Activated gamma-delta T cell (primary cell): ENCODE measurements around the gene MEGF10.
"Not testable (repeated sequence)": the region's sequence is repeated elsewhere in the genome, so short reads cannot be mapped to it uniquely, and the experiment has no call there.

Experiments used
- DNase-seq: peaks from one replicate; lab custom pipeline; 2025; lab: John Stamatoyannopoulos, UW
- total RNA-seq, 2 donors: gene quantifications; one replicate each; lab custom pipeline; 2026; lab: John Stamatoyannopoulos, UW

The MEGF10 gene
- 0 to 0.17 reads per million in 2 donors for total RNA-seq

DNA sequence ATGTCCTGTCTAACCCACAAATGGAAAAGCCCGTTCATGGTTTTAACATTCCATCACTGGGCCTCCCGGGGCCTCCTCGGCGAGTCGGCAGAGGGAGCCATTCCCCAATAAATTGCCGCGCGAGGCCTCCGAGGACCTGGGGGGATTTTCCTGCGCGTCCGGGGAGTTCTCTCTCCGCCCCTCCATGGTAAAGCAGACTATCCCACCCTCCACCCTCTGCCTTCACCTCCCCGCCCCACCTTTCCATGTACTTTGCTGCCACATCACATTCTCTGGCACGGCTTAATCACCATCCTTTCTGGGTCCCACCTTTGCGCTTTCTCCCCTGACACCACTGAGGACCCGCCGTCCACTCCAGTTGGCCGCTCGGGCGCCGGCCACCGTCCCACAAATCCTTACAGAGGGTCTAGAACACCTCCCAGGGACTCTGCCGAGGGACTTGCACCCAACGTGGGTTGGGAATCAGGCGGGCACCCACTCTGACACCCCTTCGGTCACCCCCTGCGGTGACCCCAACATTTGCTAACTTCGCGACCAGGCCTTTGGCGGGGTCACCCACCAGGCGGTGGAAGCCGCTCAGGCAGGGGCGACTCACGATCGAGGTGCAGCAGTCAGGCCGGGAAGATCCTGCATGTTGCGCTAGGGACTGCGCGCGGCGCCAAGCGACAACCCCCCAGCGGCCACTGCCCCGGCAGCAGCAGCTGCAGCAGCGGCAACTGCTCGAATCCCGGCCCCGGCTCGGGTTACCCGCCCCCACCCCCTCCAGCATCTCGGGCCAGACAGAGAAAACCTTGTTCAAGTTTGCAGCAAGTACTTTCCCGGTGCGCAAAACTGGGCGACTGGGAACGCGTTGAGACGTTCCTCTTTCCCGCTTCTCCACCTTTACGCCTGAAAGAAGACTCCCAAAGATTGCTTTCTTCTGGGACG lies at the start of gene MEGF10:
Gene MEGF10 (plus strand): TSS at position 778 of the 927 bp plus-strand sequence. CDS start 40,513 bp downstream, outside the sequence.
- DNase-seq = no peak

DNA sequence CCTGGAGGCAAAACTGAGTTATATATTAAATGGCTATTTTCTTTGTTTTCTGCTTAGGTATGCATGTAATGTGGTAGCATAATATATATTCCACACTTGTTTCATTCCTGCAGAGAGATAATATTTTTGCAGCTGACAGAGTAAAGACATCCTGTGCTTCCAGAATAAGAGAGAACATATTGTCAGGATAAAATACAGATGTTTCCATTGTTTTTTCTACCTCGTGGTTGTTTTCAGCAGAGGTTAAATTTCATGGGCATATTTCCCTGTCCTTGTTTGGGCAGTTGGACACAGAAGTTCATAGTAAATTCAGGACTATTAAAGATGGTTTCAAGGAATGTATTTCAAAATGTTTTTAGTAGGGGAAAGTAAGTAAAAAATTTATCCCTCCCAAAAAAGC lies 47.6 kb upstream of the MEGF10 start:
- no peak for DNase-seq

DNA sequence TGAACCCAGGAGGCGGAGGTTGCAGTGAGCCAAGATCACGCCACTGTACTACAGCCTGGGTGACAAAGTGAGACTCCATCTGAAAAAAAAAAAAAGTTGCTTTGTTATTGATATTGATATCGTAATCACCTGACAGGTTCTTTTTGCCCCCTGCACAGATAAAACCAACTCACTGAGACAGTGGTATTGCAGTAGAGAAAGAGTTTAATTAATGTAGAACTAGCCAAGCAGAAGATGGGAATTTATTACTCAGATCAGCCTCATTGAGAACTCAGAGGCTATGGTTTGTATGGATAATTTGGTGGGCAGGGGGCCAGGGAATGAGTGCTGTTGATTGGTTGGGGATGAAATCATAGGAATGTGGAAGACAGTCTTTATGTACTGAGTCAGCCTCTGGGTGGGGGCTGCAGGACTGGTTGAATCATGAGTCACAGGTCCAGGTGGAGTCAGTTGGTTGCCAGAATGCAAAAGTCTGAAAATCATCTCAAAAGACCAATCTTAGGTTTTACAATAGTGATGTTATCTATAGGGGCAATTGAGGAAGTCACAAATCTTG lies 35.8 kb upstream of the MEGF10 start:
- DNase-seq = no peak

DNA sequence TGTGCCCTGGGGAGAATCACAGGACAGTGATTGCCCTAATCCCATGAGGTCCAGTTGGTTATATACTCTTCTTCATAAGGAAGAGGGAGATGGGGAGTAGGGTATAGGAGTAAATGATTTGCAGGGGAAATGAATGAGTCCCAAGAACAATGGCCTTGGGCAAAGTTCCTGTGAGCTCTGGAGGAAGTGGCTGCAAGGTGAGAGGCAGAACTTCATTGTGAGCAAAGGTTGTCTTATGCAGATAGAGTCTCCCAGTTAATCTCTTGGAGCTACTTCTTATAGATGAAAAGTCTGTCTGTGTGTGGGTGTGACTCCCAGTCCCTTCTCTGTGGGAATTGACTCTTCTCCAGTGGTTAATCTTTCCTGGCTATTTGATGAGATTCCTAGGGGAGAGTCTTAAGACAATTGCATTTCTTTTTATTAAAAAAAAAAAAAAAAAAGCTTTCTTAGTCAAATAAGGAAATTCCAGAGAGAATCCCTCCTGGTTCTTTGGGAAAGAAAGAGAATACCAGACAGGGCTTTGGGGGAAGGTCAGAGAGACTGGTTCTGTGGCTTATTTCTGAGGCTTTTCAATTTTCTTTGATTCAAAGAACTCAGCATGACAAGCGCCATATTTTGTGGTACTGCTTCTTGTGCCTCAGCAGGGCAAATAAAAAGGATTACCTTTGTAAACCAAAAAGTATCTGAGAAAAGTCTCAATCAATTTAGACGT lies 33.6 kb upstream of the MEGF10 start:
- DNase-seq = no peak

DNA sequence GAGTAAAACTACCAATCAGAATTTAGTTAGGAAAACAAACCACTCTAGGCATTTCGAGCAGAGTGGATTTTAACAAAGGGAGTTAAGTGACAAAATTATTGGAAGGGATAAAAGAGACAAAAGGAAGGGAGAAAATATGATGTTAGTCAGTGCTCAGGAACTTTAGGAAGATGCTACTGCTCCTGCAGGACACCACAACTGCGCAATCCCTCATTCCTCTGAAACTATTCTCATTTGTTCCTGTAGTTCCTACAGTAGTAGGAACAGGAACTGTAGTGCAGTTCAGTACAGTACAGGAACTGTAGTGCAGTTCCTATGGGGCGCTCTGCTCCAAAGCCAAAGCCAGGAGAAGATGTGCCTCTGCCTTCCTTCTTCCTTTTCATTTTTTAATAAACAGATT lies 29.9 kb upstream of the MEGF10 start:
- no peak for DNase-seq

DNA sequence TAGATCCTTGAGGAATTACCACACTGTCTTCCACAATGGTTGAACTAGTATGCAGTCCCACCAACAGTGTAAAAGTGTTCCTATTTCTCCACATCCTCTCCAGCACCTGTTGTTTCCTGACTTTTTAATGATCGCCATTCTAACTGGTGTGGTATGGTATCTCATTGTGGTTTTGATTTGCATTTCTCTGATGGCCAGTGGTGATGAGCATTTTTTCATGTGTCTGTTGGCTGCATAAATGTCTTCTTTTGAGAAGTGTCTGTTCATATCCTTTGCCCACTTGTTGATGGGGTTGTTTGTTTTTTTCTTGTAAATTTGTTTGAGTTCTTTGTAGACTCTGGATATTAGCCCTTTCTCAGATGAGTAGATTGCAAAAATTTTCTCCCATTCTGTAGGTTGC lies 25.1 kb upstream of the MEGF10 start:
- DNase-seq = not testable (repeated sequence)

DNA sequence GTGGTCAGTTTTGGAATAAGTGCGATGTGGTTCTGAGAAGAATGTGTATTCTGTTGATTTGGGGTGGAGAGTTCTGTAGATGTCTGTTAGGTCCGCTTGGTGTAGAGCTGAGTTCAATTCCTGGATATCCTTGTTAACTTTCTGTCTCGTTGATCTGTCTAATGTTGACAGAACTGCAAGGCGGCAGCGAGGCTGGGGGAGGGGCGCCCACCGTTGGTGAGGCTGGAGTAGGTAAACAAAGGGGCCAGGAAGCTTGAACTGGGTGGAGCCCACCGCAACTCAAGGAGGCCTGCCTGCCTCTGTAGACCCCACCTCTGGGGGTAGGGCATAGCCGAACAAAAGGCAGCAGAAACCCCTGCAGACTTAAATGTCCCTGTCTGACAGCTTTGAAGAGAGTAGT lies 22.3 kb upstream of the MEGF10 start:
- not testable (repeated sequence) for DNase-seq

DNA sequence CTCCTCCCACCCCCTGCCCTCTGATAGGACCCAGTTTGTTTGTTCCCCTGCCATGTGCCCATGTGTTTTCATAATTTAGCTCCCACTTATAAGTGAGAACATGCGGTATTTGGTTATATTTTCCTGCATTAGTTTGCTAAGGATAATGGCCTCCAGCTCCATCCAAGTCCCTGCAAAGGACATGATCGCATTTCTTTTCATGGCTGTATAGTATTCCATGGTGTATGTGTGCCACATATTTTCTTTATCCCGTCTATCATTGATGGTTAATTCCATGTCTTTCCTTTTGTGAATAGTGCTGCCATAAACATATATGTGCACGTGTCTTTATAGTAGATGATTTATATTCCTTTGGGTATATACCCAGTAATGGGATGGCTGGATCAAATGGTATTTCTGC lies 19.9 kb upstream of the MEGF10 start:
- DNase-seq = not testable (repeated sequence)

DNA sequence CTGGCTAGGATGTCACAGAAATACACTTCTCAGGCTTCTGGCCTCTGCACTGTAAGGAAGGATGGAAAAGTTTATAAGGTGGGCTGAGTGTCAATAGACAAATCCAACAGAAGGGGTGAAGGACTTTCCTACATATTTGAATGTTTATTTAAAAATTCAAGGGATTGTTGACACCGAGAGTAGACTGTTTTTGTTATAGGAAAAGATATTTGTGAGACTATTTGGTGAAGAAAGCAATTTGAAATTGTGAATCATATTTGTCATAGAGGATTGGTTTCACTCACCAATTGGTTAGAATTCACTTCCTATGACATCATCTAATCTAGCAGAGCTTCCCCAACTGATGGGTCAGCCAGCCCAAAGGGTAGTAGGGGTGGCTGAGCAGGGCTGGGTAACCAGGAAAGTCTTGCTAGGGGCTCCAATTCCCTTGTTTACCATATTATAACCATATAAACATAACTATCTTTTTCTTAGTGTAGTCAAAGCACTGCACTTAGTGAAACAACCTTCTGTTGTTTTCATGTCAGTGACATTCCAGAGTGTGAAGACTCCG lies 14.9 kb upstream of the MEGF10 start:
- DNase-seq = no peak

DNA sequence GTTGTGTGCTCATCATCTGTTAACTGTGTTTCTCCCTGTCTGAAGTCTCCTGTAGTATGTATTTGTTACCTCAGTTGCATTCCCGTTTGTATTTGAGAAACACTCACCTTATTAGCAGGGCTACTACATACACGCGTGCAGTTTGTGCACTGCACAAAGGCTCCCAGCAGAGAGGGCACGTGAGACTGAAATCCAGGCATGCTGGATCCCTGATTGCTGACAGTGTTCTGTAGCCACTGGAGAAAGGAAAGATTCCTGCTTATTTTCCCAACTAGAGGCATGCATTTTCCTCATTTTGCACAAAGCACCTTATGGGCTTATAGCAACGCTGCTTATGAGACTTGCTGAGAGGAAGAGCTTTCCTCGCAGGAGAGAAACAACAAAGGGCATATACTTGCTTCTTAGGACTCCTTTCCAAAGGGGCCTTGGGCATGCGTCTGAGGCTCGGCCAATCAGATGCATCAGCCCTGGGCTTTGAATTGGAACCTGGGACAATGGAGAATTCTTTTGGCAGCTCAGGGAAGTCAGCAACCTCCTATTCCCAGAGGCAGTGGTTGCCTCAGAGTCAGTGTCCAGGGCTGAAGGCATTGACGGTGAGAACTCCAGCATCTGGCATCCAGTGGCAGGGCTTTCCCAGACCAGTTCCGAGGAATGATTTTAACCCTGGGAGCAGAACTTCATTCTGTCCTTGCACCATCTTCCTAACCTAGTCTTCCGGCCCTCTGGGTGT lies 9.9 kb upstream of the MEGF10 start:
- DNase-seq = no peak

DNA sequence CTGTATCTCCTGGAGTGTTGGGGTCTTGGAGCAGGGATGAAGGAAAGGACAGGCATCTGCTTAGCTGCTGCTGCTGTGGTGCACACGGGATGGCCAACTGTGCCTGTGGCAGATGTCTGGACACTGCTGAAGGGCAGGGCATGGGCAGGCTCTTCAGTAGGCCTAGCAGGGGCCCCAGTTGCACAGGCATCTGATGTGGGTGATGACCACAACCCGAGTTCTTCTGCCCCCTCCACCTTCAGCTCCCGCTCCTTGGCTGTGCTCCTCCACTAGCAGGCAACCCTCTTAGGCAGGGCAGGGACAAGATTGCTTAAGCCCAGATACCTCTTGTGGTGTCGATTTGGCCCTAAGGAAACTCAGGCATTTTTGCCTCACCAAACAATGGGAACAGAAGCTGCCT lies 9.0 kb upstream of the MEGF10 start:
- DNase-seq = no peak

DNA sequence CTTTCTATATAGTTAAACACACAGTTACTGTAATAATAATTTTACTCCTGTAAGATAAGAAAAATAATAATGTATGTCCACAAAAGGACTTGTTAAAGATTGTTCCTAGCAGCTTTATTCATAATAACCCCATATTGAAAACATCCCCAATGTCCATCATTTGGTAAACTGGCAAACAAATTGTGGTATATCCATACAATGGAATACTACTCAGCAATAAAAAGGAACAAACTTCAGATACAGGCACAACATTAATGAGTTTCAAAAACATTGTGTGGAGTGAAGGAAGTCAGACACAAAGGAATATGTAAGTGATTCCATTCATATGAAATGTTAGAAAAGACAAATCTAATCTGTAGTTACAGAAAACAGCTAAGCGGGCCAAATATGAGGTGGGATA lies 1.9 kb upstream of the MEGF10 start:
- DNase-seq = no peak

DNA sequence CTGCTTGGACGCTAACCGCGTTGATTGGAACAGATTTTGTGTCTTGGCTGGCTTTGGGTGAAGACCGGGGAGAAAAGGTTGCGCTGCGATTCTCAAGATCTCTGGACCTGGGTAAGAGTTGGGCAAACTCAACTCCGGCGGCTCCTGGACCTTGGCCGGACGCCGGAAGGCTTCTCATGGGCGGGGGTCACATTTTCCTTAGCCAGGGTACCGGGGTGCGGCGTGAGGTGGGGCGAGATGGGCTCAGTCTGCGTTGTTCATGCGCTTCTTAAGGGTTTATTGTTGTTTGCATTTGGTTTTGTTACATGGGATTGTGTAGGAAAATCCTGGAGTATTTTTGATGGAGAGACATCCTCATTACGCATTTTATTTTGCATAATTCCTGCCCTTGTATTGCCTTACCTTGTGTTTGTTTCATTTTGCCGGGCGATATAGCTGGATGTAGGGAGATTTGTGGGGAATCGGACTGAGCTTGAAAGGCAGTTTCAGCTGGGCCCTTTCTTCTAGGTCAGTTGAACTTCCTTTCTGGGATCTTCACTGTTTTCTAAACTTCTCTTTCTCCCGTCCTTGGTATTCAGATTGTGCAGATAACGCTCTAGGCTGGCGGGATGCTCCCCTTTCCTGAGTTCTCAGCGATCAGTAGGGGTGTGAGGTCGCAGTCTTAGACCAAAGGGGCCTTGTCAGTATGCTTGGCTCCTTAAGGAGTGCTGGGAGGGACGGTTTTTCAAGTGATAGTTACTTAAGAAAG lies 524 bp downstream of the MEGF10 start:
- no peak for DNase-seq

DNA sequence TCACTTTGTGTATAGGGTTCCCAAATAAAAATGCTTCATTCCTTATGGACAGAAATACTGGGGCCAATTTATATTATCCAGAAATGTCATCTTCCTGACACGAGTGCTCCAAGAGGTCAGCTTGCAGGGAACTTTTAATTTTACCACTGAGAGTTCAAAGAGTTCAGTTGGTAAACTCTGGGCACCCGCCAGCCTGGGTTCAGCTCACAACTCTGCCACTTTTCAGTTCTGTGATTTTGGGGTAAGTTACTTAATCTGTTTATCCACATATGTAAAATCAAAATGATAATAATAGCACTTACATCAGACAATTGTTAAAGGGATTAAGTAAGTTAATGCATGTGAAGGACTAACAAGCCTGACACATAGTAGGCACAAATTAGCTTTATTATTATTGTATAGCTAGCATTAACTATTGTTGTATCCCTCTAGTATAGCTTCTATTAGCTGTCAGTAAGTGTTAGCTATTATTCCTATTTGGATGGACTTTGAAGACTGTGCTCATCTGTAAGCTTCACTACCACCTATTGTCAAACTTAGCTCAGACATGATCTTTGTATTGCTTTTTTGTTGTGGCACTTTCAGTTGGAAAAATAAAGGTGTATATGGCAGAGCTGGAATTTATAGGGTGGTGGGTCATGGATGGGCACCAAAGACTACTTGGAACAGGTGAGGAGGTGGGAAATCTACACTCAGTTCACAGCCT lies 1.6 kb downstream of the MEGF10 start:
- no peak for DNase-seq

DNA sequence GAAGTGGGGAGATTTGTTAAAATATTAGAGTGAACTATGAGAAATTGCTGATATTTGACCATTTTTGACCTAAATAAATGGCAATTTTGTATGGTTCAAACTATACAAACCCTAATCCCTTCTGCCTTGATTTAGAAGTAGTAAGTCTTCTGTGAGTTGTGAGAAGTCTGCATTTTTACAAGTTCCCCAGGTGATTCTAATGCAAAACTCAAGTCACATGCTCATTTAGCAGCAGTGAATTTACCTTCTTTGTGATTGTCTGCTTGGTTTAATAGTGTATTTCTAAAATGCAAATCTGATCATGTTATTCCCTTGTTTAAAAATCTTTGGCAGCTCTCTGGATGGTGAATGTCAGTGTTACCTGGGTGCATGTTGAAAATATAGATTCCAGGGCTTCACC lies 2.8 kb downstream of the MEGF10 start:
- DNase-seq = no peak

DNA sequence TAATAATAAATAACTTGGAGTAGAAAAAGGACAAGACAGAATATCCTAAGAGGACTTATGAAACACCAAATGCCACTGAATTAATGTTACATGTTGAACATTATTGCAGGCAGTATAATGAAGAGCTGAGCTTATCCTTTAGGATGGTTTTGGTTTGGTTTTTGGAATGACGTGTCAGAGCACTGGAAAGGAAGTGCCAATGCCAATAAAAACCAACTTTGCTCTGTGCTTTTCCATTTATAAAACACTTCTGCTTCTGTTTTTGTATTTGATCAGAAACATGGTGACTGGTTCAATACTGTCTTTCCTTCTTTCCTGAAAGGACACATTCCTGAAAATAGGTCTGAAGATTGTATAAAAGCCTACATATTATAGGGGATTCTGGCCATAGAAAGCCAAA lies 4.2 kb downstream of the MEGF10 start:
- DNase-seq = no peak

DNA sequence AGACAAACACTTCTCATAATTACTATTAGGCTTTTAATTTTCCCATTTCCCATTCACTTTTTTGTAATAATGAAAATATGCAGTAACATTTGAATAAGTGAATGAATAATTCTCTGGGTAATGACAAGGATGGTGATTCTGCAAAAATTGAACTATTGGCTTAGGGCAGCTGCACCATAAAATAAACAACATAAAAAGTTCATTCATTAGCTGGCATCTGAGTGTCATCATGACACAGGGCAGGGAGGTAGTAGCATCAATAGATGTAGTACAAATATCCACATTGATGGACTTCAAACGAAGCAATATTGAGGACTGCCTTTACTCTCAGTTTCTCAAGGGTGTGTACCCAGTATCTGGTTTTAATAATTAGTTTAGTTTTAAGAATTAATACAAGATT lies 4.9 kb downstream of the MEGF10 start:
- DNase-seq = no peak

DNA sequence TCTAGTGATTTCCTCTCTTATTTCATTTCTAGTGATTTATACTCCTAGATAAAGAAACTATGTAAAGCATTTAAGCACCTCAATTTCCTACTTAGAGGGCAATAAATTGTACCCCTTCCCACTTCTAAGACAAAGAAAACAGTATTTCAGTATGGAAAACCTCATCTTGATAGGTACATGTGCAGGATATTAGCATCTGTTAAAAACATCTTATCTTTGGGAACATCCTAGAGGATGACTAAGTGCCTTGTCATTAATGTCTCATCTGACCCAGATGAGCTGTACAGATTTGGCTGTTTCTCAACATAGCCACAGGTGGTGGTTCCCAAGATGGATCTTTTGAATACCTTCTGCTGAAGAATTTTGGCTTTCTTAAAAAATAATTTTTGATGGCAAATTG lies 5.7 kb downstream of the MEGF10 start:
- DNase-seq = no peak

DNA sequence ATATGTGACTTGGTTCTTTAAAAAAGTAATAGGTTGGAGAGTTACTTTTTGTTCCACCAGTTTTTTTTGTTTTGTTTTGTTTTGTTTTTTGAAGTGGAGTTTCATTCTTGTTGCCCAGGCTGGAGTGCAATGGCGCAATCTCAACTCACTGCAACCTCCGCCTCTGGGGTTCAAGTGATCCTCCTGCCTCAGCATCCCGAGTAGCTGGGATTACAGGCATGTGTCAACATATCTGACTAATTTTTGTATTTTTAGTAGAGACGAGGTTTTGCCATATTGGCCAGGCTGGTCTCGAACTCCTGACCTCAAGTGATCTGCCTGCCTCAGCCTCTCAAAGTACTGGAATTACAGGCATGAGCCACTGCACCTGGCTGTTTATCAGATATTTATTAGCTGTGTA lies 6.3 kb downstream of the MEGF10 start:
- DNase-seq = not testable (repeated sequence)

DNA sequence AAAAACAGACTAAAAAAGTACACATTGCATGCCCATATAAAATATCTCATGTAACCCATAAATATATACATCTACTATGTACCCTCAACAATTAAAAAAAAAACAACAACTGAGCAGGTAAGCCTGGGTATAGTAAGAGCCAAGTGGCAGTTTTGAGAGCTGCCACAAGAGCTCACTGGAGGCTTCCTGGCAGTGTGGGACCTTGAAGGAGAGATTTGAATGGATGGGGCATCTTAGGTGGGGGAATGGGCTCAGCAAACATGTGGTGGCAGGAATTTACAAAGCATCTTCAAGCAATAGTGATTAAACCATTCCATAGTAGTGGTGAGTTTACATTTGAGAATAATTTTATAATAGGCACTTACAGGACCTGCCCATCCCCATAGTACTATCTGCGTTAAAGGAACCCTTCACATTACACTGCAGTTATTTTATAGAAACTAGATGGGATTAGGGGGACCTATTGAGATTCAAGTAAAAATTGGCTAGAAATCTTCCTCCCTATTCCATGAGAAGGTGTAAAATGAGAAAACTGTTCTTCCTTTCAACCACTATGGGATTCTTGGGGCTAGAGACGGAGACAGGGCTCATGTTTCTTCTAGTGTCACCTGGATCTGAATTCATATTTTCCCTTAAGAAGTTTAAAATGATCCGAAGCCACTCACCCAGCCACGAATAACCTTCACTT lies 6.9 kb downstream of the MEGF10 start:
- no peak for DNase-seq
